H1 (cell line): ENCODE data around the gene MYOM1. TPM values are rescaled to one million over a fixed set of nuclear protein-coding genes. Genes with fewer than 3 reads are reported as not detected.

ENCODE experiments used
- CTCF ChIA-PET: fragments of 300-600 bp; sonication (Branson Sonifier 250); formaldehyde crosslinking; loops from one replicate; lab custom pipeline; 2021; ENCODE audit not compliant: partially characterized antibody; lab: Charles Lee
- POLR2A ChIA-PET: fragments of 300-600 bp; sonication (Branson Sonifier 250); formaldehyde crosslinking; loops from one replicate; lab custom pipeline; 2021; ENCODE audit warnings: inconsistent platforms; ENCODE audit not compliant: partially characterized antibody; lab: Charles Lee
- DNase-seq, 2 experiments: peaks; one replicate each; pipeline versions ENCODE4 v3.0.0 to v3.0.0-alpha.2; 2010 to 2022; ENCODE audit warnings: low spot score in 2 of 2, low read depth in 1 of 2, mixed read lengths in 1 of 2
- FAIRE-seq: peaks from 2 replicates; lab custom pipeline; 2011; peaks lifted over from hg19 to GRCh38; lab: Jason Lieb, UNC
- H2AFZ ChIP-seq: 2 replicates; pipeline ENCODE4 v1.8.1; 2012; ENCODE audit warnings: low read length, inconsistent platforms
- H2AK5ac ChIP-seq: 2 replicates; pipeline ENCODE4 v1.6.1; 2013; ENCODE audit warnings: low read depth, low read length
- H2BK120ac ChIP-seq: replicated peaks from 2 replicates; pipeline ENCODE3; 2013; ENCODE audit warnings: low read depth, low read length, inconsistent platforms
- H2BK12ac ChIP-seq: 2 replicates; pipeline ENCODE4 v1.6.1; 2013; ENCODE audit warnings: low read depth, low read length
- H2BK15ac ChIP-seq: 2 replicates; pipeline ENCODE4 v1.6.1; 2013; ENCODE audit warnings: low read length
- H2BK20ac ChIP-seq: 2 replicates; pipeline ENCODE4 v1.6.1; 2013; ENCODE audit warnings: low read length
- H2BK5ac ChIP-seq: 2 replicates; pipeline ENCODE4 v1.6.1; 2013; ENCODE audit warnings: low read depth, low read length
- H3K14ac ChIP-seq: 2 replicates; pipeline ENCODE4 v1.6.1; 2013; ENCODE audit warnings: inconsistent platforms; ENCODE audit not compliant: insufficient read length
- H3K18ac ChIP-seq: 2 replicates; pipeline ENCODE4 v1.6.1; 2013; ENCODE audit warnings: low read length; ENCODE audit errors: extremely low read depth
- H3K23ac ChIP-seq: 2 replicates; pipeline ENCODE4 v1.6.1; 2013; ENCODE audit warnings: inconsistent platforms; ENCODE audit not compliant: insufficient read length
- H3K23me2 ChIP-seq: 2 replicates; pipeline ENCODE4 v1.6.1; 2013; ENCODE audit warnings: low read depth, low read length
- H3K27ac ChIP-seq: 2 replicates; pipeline ENCODE4 v1.6.1; 2011; ENCODE audit warnings: low read depth, low read length, inconsistent platforms
- H3K27me3 ChIP-seq, 4 experiments: replicated peaks in 1 of 4; 1 replicate in 1 of 4; 2 replicates in 3 of 4; pipeline versions ENCODE4 v1.6.1 to v1.8.1; 2011 to 2013; ENCODE audit warnings: low read length in 3 of 4, mild to moderate bottlenecking in 3 of 4, inconsistent platforms in 2 of 4, mixed read lengths in 2 of 4, moderate library complexity in 1 of 4; ENCODE audit not compliant: control insufficient read depth in 3 of 4, insufficient read depth in 3 of 4; ENCODE audit errors: extremely low read depth in 1 of 4
- H3K36me3 ChIP-seq, 4 experiments: 2 replicates each; pipeline versions ENCODE4 v1.6.1 to v1.8.1; 2011 to 2013; ENCODE audit warnings: mild to moderate bottlenecking in 4 of 4, low read length in 3 of 4, moderate library complexity in 2 of 4, control low read depth in 1 of 4, inconsistent platforms in 1 of 4; ENCODE audit not compliant: insufficient read depth in 4 of 4, control insufficient read depth in 2 of 4
- H3K4ac ChIP-seq: replicated peaks from 2 replicates; pipeline ENCODE3; 2013; ENCODE audit warnings: low read length, low read depth, mixed read lengths, inconsistent platforms; ENCODE audit not compliant: insufficient read length
- H3K4me1 ChIP-seq, 4 experiments: replicated peaks in 1 of 4; 1 replicate in 1 of 4; 2 replicates in 3 of 4; pipeline versions ENCODE4 v1.6.1 to v1.8.1; 2011 to 2013; ENCODE audit warnings: low read length in 3 of 4, inconsistent platforms in 2 of 4, mixed read lengths in 1 of 4; ENCODE audit not compliant: insufficient read depth in 4 of 4, control insufficient read depth in 3 of 4
- H3K4me2 ChIP-seq, 2 experiments: 2 replicates each; pipeline versions ENCODE4 v1.6.1 to v1.8.1; 2011 to 2013; ENCODE audit warnings: low read depth in 2 of 2, low read length in 2 of 2, control low read depth in 1 of 2, inconsistent platforms in 1 of 2, mild to moderate bottlenecking in 1 of 2; ENCODE audit not compliant: insufficient read depth in 1 of 2
- H3K4me3 ChIP-seq, 4 experiments: fragments of 200-600, 300-600 bp in 1 of 4; sonication (generic), shearing (Covaris generic), sonication (Bioruptor Twin) in 1 of 4; 2 replicates each; pipeline versions ENCODE4 v1.5.1 to v1.8.1; 2011 to 2016; ENCODE audit warnings: low read length in 4 of 4, low read depth in 3 of 4, control low read depth in 2 of 4, inconsistent platforms in 2 of 4, mild to moderate bottlenecking in 2 of 4, mixed read lengths in 1 of 4, moderate library complexity in 1 of 4; ENCODE audit not compliant: insufficient read depth in 2 of 4; ENCODE audit errors: extremely low read depth in 1 of 4
- H3K56ac ChIP-seq: replicated peaks from 2 replicates; pipeline ENCODE3; 2013; ENCODE audit warnings: low read depth, mild to moderate bottlenecking, mixed read lengths, low read length, inconsistent platforms; ENCODE audit not compliant: insufficient read length
- H3K79me1 ChIP-seq: 2 replicates; pipeline ENCODE4 v1.6.1; 2013; ENCODE audit warnings: low read depth, low read length, control low read depth
- H3K79me2 ChIP-seq, 2 experiments: 2 replicates each; pipeline versions ENCODE4 v1.6.1 to v1.8.1; 2012 to 2013; ENCODE audit warnings: low read length in 2 of 2, mild to moderate bottlenecking in 2 of 2, inconsistent platforms in 1 of 2; ENCODE audit not compliant: insufficient read depth in 2 of 2, control insufficient read depth in 1 of 2
- H3K9ac ChIP-seq, 4 experiments: replicated peaks in 1 of 4; 1 replicate in 1 of 4; 2 replicates in 3 of 4; pipeline versions ENCODE4 v1.6.1 to v1.8.1; 2011 to 2013; ENCODE audit warnings: low read depth in 3 of 4, low read length in 3 of 4, control low read depth in 2 of 4, mild to moderate bottlenecking in 2 of 4, moderate library complexity in 2 of 4, inconsistent platforms in 1 of 4; ENCODE audit errors: extremely low read depth in 1 of 4
- H3K9me3 ChIP-seq, 2 experiments: 2 replicates each; pipeline versions ENCODE4 v1.6.1 to v1.8.1; 2012 to 2013; ENCODE audit warnings: mild to moderate bottlenecking in 2 of 2, moderate library complexity in 2 of 2, control low read depth in 1 of 2, inconsistent platforms in 1 of 2, low read depth in 1 of 2, low read length in 1 of 2, mixed read lengths in 1 of 2; ENCODE audit not compliant: insufficient read depth in 2 of 2
- H4K20me1 ChIP-seq, 2 experiments: replicated peaks in 1 of 2; 2 replicates each; pipeline versions ENCODE3 to v1.8.1; 2011 to 2013; ENCODE audit warnings: inconsistent platforms in 2 of 2, low read length in 2 of 2, mild to moderate bottlenecking in 1 of 2; ENCODE audit not compliant: insufficient read depth in 2 of 2, control insufficient read depth in 1 of 2
- H4K5ac ChIP-seq: 2 replicates; pipeline ENCODE4 v1.6.1; 2013; ENCODE audit warnings: low read length, low read depth, mixed read lengths, inconsistent platforms; ENCODE audit not compliant: insufficient read length
- H4K8ac ChIP-seq: 2 replicates; pipeline ENCODE4 v1.8.0; 2013; ENCODE audit warnings: mild to moderate bottlenecking, moderate library complexity, low read length, inconsistent platforms; ENCODE audit not compliant: insufficient read depth; ENCODE audit errors: extremely low read depth
- H4K91ac ChIP-seq: replicated peaks from 2 replicates; pipeline ENCODE3; 2013; ENCODE audit warnings: low read length, mixed read lengths, inconsistent platforms; ENCODE audit not compliant: insufficient read length
- BCL11A ChIP-seq, 2 experiments: IDR thresholded peaks; one replicate each; pipeline ENCODE4 v1.6.1; 2011; ENCODE audit warnings: low read depth in 2 of 2, low read length in 2 of 2, mild to moderate bottlenecking in 2 of 2
- SIX5 ChIP-seq: IDR thresholded peaks from 2 replicates; pipeline ENCODE4 v1.6.1; 2011; ENCODE audit warnings: mild to moderate bottlenecking, low read depth, low read length
- WGBS, 2 experiments: shearing (Covaris generic) in 1 of 2; methylation state at CpG; one replicate each; pipeline versions ENCODE4 v1.1.6 to v1.1.7; 2013 to 2015; ENCODE audit warnings: low lambda C conversion rate in 2 of 2, mixed read lengths in 2 of 2, inconsistent platforms in 1 of 2, low coverage in 1 of 2, missing lambda C conversion rate in 1 of 2; ENCODE audit not compliant: insufficient replicate concordance in 2 of 2, insufficient coverage in 1 of 2, insufficient read length in 1 of 2; ENCODE audit errors: extremely low coverage in 1 of 2, missing lambda C conversion rate in 1 of 2; 5-methylcytosine and 5-hydroxymethylcytosine counted together
- polyA plus RNA-seq, 7 experiments: library from polyadenylated mRNA; depleted of rRNA in 3 of 7; stranded (reverse) in 5 of 7; unstranded in 2 of 7; fragments of >200 nt in 5 of 7; fragments of 200-250 nt in 2 of 7; gene quantifications; 1 replicate in 5 of 7; 2 replicates in 1 of 7; 4 replicates in 1 of 7; pipeline versions ENCODE4 v1.2.1 to v1.2.3, GENCODE V29; 2011 to 2013; ENCODE audit warnings: missing spikeins in 2 of 7, mixed read lengths in 2 of 7
- total RNA-seq: library from RNA; stranded (reverse); fragmentation: NEBNext Ultra II Directional; extraction: Animal tissue kit (Norgen Biotek cat#: 25700); gene quantifications from 2 replicates; pipeline ENCODE4 v1.2.1, GENCODE V29; 2021

The MYOM1 gene
- total and polyA plus RNA-seq, 2 of the 8 experiments (the other 6 are each of a cell fraction or from before 2014, with no cell fraction given), result 0.06 to 0.32 TPM

- no peak overlapping the region for H3K27ac ChIP-seq
- FAIRE-seq, result no peak
Measured at GRCh38 chr18:3069671-3070433, 149.9 kb downstream of the MYOM1 start.

More at GRCh38 chr18:3069671-3070433, 149.9 kb downstream of the MYOM1 start:
- no peak overlapping the region for H2BK5ac ChIP-seq
- no peak overlapping the region for H3K18ac ChIP-seq
- H3K9me3 ChIP-seq, result no peaks in the 10 kb centered on the region
- H3K4me1 ChIP-seq, result no peaks in the 10 kb centered on the region
- no peak overlapping the region for H3K56ac ChIP-seq
- CTCF ChIA-PET, result interaction anchor here (0.6 to 1.4 kb wide), 4 partner anchors 10 to 155 kb away, joined by 3 to 4 read pairs (median 4); no protein-coding TSS in a partner anchor
- no peak overlapping the region for H4K5ac ChIP-seq
- no peak for TF ChIP-seq SIX5
- TF ChIP-seq BCL11A (IDR thresholded peaks at IDR 0.05; ENCODE audit: low read depth in 2 of 2, low read length in 2 of 2), result no peak
- TF ChIP-seq, all 59 proteins: peak for 0
- H2BK12ac ChIP-seq, result no peak overlapping the region
- H4K91ac ChIP-seq, result no peak overlapping the region
- H3K4me2 ChIP-seq, result no peak overlapping the region
- H3K23ac ChIP-seq, result no peak overlapping the region
- H2BK20ac ChIP-seq, result no peak overlapping the region
- POLR2A ChIA-PET, result no interaction called here
- H2BK120ac ChIP-seq, result no peak overlapping the region
- no peak overlapping the region for H2AFZ ChIP-seq
- no peaks in the 10 kb centered on the region for H3K79me1 ChIP-seq
- H3K36me3 ChIP-seq, result no peaks in the 10 kb centered on the region
- no peak for DNase-seq
- H3K23me2 ChIP-seq, result no peaks in the 10 kb centered on the region; the same call in 1 of the 2 replicates
- H3K4me3 ChIP-seq, result no peak overlapping the region
- no peaks in the 10 kb centered on the region for H3K79me2 ChIP-seq
- 84% methylated on average over 5 of the region's 5 CpGs; no CpG with 5 or more reads in 1 of the 2 experiments for WGBS, 2 experiments
- H3K9ac ChIP-seq, result no peak overlapping the region
- H2AK5ac ChIP-seq, result no peak overlapping the region
- H4K8ac ChIP-seq, result no peak overlapping the region
- no peak overlapping the region for H3K14ac ChIP-seq
- H3K27me3 ChIP-seq, result no peaks in the 10 kb centered on the region
- no peak overlapping the region for H2BK15ac ChIP-seq
- no peak overlapping the region for H3K4ac ChIP-seq
- no peaks in the 10 kb centered on the region for H4K20me1 ChIP-seq
